HL-60 (cell line): ENCODE results near the gene LEKR1.

Source experiments
- DNase-seq, 2 experiments: peaks; one replicate each; pipeline ENCODE4 v3.0.0-alpha.2; 2010 to 2020; ENCODE audit warnings: low read depth in 1 of 2, low spot score in 1 of 2
- H3K27ac ChIP-seq: fragments of 250-450 bp; sonication (Bioruptor Pico); replicated peaks from 2 replicates; pipeline ENCODE4 v1.5.1; 2020; ENCODE audit warnings: mild to moderate bottlenecking, moderate library complexity
- H3K27me3 ChIP-seq: fragments of 250-450 bp; sonication (Bioruptor Pico); 2 replicates; pipeline ENCODE4 v1.5.1; 2021; ENCODE audit warnings: mild to moderate bottlenecking, moderate library complexity; ENCODE audit not compliant: insufficient read depth, poor library complexity, severe bottlenecking
- H3K4me3 ChIP-seq: replicated peaks from 2 replicates; pipeline ENCODE4 v1.5.1; 2011; ENCODE audit warnings: mild to moderate bottlenecking, control low read depth, low read length; ENCODE audit not compliant: insufficient read depth
- CTCF ChIP-seq: IDR thresholded peaks from one replicate; pipeline ENCODE4 v1.5.1; 2011; ENCODE audit warnings: low read length, control low read depth, inconsistent platforms; ENCODE audit not compliant: insufficient read depth
- GABPA ChIP-seq: IDR thresholded peaks from 2 replicates; pipeline ENCODE4 v1.6.1; 2012; ENCODE audit warnings: low read depth
- POLR2AphosphoS5 ChIP-seq: IDR thresholded peaks from 2 replicates; pipeline ENCODE4 v1.6.1; 2012; ENCODE audit warnings: low read depth
- REST ChIP-seq: IDR thresholded peaks from 2 replicates; pipeline ENCODE4 v1.6.1; 2012; ENCODE audit warnings: low read depth; ENCODE audit not compliant: insufficient replicate concordance
- SPI1 ChIP-seq: IDR thresholded peaks from 2 replicates; pipeline ENCODE4 v1.6.1; 2012; ENCODE audit warnings: low read depth, mild to moderate bottlenecking, borderline replicate concordance

Gene LEKR1

GRCh38 chr3:156793400-156793799 is 32.8 kb upstream of the LEKR1 start:
- no peak for DNase-seq
- H3K4me3 ChIP-seq = no peak overlapping the region
- TF ChIP-seq SPI1 (peak; percentile 6; the same call in 1 of the 2 replicates), REST (no peak)
- H3K27me3 ChIP-seq = no peaks in the 10 kb centered on the region
- H3K27ac ChIP-seq = peak overlapping the region; percentile 35

GRCh38 chr3:156793851-156794250 is 32.3 kb upstream of the LEKR1 start:
- no peak for DNase-seq
- Histone ChIP-seq H3K27ac (no peak overlapping the region; the same call in 1 of the 2 replicates), H3K4me3 (no peak overlapping the region), H3K27me3 (no peaks in the 10 kb centered on the region)
- no peak for TF ChIP-seq GABPA
- no peak for TF ChIP-seq CTCF
- no peak for TF ChIP-seq SPI1
- no peak for TF ChIP-seq POLR2AphosphoS5
- no peak for TF ChIP-seq REST

GRCh38 chr3:156795890-156796481 is 30.2 kb upstream of the LEKR1 start:
- no peak overlapping the region for H3K27ac ChIP-seq
- H3K4me3 ChIP-seq = no peak overlapping the region
- H3K27me3 ChIP-seq = no peaks in the 10 kb centered on the region
- TF ChIP-seq SPI1 (no peak), REST (no peak), POLR2AphosphoS5 (no peak), GABPA (no peak), CTCF (no peak)
- no peak for DNase-seq
